Spleen (tissue), 7 donors: ENCODE results near the gene HEXD.

ENCODE experiments used
- POLR2A ChIP-seq, 3 donors: fragments of 450-650 bp; IDR thresholded peaks; one replicate each; pipeline ENCODE4 v1.5.1; 2017; ENCODE audit warnings: antibody characterized with exemption in 3 of 3, mild to moderate bottlenecking in 1 of 3
- TF ChIP-seq, protein P1 (sequence below), 11 experiments: fragments of 200-600 bp in 7 of 11; fragments of 450-650 bp in 4 of 11; sonication (generic) in 4 of 11; IDR thresholded peaks in 8 of 11; conservative IDR thresholded peaks in 3 of 11; 1 replicate in 7 of 11; 2 replicates in 4 of 11; pipeline versions ENCODE4 v1.4.0 to v1.8.0; 2016 to 2021; ENCODE audit warnings: antibody characterized with exemption in 11 of 11, inconsistent platforms in 4 of 11, mild to moderate bottlenecking in 1 of 11
- donor health status: DM: no; HTN: no; CAD: no; lungs with moderate emphysema.
- donor health status: DM: no; HTN: no; CAD: no.
- donor health status: DM: no; HTN: no; CAD: no.

DNA sequence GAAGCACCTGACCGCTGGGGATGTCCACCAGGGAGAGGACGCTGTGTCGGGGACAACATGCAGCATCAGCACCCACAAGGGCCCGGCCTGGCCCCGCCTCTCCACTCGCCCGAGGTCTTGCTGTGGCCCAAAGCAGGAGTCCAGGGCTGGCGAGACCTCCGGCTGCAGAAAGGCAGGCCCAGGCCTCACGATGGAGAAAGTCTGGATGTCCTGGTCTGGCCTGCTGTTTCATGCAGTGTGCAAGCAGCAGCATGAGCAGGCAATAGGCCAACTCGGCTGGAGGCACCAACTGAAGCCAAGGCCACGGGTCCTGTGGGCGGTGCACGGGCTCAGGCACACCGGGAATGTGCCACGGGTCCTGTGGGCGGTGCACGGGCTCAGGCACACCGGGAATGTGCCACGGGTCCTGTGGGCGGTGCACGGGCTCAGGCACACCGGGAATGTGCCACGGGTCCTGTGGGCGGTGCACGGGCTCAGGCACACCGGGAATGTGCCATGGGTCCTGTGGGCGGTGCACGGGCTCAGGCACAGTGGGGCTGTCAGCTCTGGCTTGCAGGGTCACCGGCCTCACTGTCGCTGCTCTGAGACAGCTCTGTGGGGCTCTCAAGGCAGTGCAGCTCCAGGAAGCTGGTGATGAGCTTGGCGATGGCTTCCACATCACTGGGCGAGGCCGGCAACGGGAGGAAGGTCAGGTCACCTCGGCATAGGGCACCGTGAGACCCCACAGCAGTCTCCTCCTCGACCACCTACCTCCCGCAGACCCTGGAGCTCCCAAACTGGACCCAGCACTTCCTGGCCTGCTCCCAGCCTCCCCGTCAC is 25.5 kb downstream of the HEXD start:
- TF ChIP-seq, protein P1, sequence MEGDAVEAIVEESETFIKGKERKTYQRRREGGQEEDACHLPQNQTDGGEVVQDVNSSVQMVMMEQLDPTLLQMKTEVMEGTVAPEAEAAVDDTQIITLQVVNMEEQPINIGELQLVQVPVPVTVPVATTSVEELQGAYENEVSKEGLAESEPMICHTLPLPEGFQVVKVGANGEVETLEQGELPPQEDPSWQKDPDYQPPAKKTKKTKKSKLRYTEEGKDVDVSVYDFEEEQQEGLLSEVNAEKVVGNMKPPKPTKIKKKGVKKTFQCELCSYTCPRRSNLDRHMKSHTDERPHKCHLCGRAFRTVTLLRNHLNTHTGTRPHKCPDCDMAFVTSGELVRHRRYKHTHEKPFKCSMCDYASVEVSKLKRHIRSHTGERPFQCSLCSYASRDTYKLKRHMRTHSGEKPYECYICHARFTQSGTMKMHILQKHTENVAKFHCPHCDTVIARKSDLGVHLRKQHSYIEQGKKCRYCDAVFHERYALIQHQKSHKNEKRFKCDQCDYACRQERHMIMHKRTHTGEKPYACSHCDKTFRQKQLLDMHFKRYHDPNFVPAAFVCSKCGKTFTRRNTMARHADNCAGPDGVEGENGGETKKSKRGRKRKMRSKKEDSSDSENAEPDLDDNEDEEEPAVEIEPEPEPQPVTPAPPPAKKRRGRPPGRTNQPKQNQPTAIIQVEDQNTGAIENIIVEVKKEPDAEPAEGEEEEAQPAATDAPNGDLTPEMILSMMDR (IDR thresholded peaks at IDR 0.05 in 8 of 11, conservative IDR thresholded peaks at IDR 0.05 in 3 of 11): no peak
- TF ChIP-seq POLR2A (IDR thresholded peaks at IDR 0.05): no peak
